GM13977 (cell line): ENCODE results near the gene PDS5B.
"Not testable (repeated sequence)": the region's sequence is repeated elsewhere in the genome, so short reads cannot be mapped to it uniquely, and the experiment has no call there.

Experiments
- DNase-seq: peaks from one replicate; pipeline ENCODE4 v3.0.0; 2012; ENCODE audit warnings: low spot score
- in situ Hi-C: fragments of 300-500 bp; cut with MboI; formaldehyde crosslinking; loops from one replicate; pipeline ENCODE4 v1.12.0; 2022; ENCODE audit warnings: low sequenced_read_pairs, low pct_unique_long_range_greater_than_20kb, mixed read lengths, inconsistent platforms; ENCODE audit not compliant: unreplicated experiment
- TF ChIP-seq, protein P1 (sequence below): IDR thresholded peaks from 2 replicates; pipeline ENCODE4 v1.5.1; 2012; ENCODE audit warnings: mild to moderate bottlenecking, control low read depth; ENCODE audit not compliant: insufficient read depth; ENCODE audit errors: extremely low read depth, missing control alignments

Gene PDS5B

GRCh38 chr13:32722340-32722739, 136.1 kb downstream of the PDS5B start:
- no peak for DNase-seq
- TF ChIP-seq, protein P1, sequence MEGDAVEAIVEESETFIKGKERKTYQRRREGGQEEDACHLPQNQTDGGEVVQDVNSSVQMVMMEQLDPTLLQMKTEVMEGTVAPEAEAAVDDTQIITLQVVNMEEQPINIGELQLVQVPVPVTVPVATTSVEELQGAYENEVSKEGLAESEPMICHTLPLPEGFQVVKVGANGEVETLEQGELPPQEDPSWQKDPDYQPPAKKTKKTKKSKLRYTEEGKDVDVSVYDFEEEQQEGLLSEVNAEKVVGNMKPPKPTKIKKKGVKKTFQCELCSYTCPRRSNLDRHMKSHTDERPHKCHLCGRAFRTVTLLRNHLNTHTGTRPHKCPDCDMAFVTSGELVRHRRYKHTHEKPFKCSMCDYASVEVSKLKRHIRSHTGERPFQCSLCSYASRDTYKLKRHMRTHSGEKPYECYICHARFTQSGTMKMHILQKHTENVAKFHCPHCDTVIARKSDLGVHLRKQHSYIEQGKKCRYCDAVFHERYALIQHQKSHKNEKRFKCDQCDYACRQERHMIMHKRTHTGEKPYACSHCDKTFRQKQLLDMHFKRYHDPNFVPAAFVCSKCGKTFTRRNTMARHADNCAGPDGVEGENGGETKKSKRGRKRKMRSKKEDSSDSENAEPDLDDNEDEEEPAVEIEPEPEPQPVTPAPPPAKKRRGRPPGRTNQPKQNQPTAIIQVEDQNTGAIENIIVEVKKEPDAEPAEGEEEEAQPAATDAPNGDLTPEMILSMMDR = no peak
- in situ Hi-C loops = no loop called here

- TF ChIP-seq, protein P1 = no peak
- in situ Hi-C loops = no loop called here
- no peak for DNase-seq
These were observed 137.7 kb downstream of the PDS5B start for GRCh38 chr13:32723987-32724386.

DNA sequence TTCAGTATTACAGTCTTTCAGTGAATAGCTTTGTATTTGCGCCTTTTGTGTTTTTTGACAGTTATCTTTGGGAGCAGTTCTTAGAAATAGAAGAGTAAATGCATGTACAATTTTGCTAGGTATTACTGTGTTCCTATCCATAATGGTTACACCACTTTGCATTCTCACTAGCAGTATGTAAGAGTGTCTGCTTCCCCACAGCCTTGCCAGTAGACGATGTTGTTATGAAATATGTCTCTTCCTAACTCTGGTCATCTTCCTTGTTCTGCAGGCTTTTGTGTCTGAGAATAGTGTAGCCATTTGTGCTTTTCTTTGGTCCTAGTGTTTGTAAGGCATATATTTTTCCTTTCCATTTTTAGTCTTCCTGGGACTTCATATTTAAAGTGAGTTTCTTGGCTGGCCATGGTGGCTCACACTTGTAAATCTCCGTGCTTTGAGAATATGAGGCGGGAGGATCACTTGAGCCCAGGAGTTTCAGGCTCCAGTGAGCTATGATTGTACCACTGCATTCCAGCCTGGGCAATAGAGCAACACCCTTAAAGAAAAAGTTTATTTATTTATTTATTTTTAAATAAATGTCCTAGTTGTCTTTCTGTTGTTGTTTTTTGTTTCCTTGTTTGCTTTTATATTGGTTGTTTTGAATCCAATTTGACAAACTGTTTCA, 140.3 kb downstream of the PDS5B start:
- in situ Hi-C loops = no loop called here
- DNase-seq = no peak
- TF ChIP-seq, protein P1 = no peak

DNA sequence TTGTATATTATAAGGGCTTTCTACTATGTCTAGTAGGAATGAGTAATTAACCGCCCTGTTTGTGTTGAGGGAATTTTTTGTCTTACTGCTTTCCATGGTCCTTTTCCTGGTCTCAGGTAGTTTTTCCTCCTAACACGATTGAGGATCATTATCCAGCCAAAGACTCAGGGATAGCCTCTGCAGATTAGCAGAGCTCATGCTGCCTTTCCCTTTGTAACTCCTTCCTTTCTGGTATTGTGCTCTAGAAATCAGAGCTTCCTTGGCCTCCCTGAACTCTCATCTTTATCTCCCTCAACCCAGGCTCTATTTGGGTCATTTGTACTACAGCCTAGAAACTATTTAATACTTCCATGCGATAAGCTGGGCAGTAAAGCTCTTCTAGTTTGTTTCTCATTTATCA, 142.1 kb downstream of the PDS5B start:
- TF ChIP-seq, protein P1 = no peak
- no peak for DNase-seq
- in situ Hi-C loops = no loop called here

DNA sequence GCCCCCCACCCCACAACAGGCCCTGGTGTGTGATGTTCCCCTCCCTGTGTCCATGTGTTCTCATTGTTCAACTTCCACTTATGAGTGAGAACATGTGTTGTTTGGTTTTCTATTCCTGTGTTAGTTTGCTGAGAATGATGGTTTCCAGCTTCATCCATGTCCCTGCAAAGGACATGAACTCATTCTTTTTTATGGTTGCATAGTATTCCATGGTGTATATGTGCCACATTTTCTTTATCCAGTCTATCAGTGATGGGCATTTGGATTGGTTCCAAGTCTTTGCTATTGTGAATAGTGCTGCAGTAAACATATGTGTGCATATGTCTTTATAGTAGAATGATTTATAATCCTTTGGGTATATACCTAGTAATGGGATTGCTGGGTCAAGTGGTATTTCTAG, 142.8 kb downstream of the PDS5B start:
- DNase-seq, in situ Hi-C loops: not testable (repeated sequence)

- DNase-seq = no peak
- TF ChIP-seq, protein P1 = no peak
- in situ Hi-C loops = no loop called here
These were observed 144.8 kb downstream of the PDS5B start for GRCh38 chr13:32731074-32731473.

GRCh38 chr13:32731576-32731975, 145.3 kb downstream of the PDS5B start:
- no peak for DNase-seq
- in situ Hi-C loops = no loop called here
- TF ChIP-seq, protein P1 = no peak
